IMR-90 (cell line): ENCODE data around the gene ZFPM1.

Source experiments
- CEBPB ChIP-seq: IDR thresholded peaks from 2 replicates; pipeline ENCODE4 v1.6.1; 2012; ENCODE audit warnings: low read depth, low read length, improper control_type of control experiment
- ELK1 ChIP-seq: fragments of 150-350 bp; IDR thresholded peaks from 2 replicates; pipeline ENCODE4 v1.6.1; 2016; ENCODE audit warnings: low read depth, mild to moderate bottlenecking, low read length, moderate library complexity, borderline replicate concordance
- MAZ ChIP-seq: IDR thresholded peaks from 2 replicates; pipeline ENCODE4 v1.6.1; 2012; ENCODE audit warnings: low read depth, mild to moderate bottlenecking, low read length, improper control_type of control experiment, moderate library complexity, borderline replicate concordance
- MXI1 ChIP-seq: IDR thresholded peaks from 2 replicates; pipeline ENCODE4 v1.6.1; 2012; ENCODE audit warnings: low read depth, mild to moderate bottlenecking, low read length, moderate library complexity, borderline replicate concordance
- NFE2L2 ChIP-seq: fragments of 150-350 bp; IDR thresholded peaks from 2 replicates; pipeline ENCODE4 v1.6.1; 2016; ENCODE audit warnings: low read depth, mild to moderate bottlenecking, low read length
- POLR2A ChIP-seq: IDR thresholded peaks from 2 replicates; pipeline ENCODE4 v1.6.1; 2012; ENCODE audit warnings: mild to moderate bottlenecking, low read depth, low read length
- RAD21 ChIP-seq: IDR thresholded peaks from 2 replicates; pipeline ENCODE4 v1.6.1; 2012; ENCODE audit warnings: low read length, improper control_type of control experiment
- RCOR1 ChIP-seq: IDR thresholded peaks from 2 replicates; pipeline ENCODE4 v1.6.1; 2012; ENCODE audit warnings: mild to moderate bottlenecking, low read length, improper control_type of control experiment; ENCODE audit not compliant: insufficient replicate concordance
- RFX5 ChIP-seq: IDR thresholded peaks from 2 replicates; pipeline ENCODE4 v1.8.0; 2012; ENCODE audit warnings: low read depth, mild to moderate bottlenecking, low read length, moderate library complexity
- TF ChIP-seq, protein P1 (sequence below): conservative IDR thresholded peaks from 2 replicates; pipeline ENCODE4 v1.5.1; 2012; ENCODE audit warnings: mild to moderate bottlenecking, low read depth, low read length, improper control_type of control experiment

- TF ChIP-seq, protein P1, sequence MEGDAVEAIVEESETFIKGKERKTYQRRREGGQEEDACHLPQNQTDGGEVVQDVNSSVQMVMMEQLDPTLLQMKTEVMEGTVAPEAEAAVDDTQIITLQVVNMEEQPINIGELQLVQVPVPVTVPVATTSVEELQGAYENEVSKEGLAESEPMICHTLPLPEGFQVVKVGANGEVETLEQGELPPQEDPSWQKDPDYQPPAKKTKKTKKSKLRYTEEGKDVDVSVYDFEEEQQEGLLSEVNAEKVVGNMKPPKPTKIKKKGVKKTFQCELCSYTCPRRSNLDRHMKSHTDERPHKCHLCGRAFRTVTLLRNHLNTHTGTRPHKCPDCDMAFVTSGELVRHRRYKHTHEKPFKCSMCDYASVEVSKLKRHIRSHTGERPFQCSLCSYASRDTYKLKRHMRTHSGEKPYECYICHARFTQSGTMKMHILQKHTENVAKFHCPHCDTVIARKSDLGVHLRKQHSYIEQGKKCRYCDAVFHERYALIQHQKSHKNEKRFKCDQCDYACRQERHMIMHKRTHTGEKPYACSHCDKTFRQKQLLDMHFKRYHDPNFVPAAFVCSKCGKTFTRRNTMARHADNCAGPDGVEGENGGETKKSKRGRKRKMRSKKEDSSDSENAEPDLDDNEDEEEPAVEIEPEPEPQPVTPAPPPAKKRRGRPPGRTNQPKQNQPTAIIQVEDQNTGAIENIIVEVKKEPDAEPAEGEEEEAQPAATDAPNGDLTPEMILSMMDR = no peak
- TF ChIP-seq CEBPB (no peak), MXI1 (no peak), ELK1 (no peak), RAD21 (no peak), MAZ (no peak), RFX5 (no peak), NFE2L2 (no peak), POLR2A (no peak), RCOR1 (no peak)
These were observed 10.7 kb upstream of the ZFPM1 start for GRCh38 chr16:88442383-88442726.
